Peyer's patch (tissue), 4 donors: ENCODE data around the gene GTF3C1. TPM values are rescaled to one million over a fixed set of nuclear protein-coding genes. Genes with fewer than 3 reads are reported as not detected.
A peak's percentile ranks its signal among the peaks of the same experiment; 100 is the strongest.

Source experiments
- DNase-seq, 3 donors: peaks; one replicate each; pipeline ENCODE4 v3.0.0-alpha.2; 2017 to 2019
- H3K27ac ChIP-seq, 4 donors: fragments of 200-600 bp; sonication (generic); one replicate each; pipeline ENCODE4 v1.5.1; 2016 to 2019
- H3K27me3 ChIP-seq, 2 donors: fragments of 200-600 bp; sonication (generic); one replicate each; pipeline ENCODE4 v1.5.1; 2019
- H3K36me3 ChIP-seq, 3 donors: fragments of 200-600 bp; sonication (generic); one replicate each; pipeline ENCODE4 v1.5.1; 2016 to 2019
- H3K4me1 ChIP-seq, 4 donors: fragments of 200-600 bp; sonication (generic); one replicate each; pipeline ENCODE4 v1.5.1; 2016 to 2019
- H3K4me3 ChIP-seq, 4 donors: fragments of 200-600 bp; sonication (generic); 1 replicate in 3 of 4; 2 replicates in 1 of 4; pipeline ENCODE4 v1.5.1; 2016 to 2019; ENCODE audit warnings: mild to moderate bottlenecking in 1 of 4
- H3K9me3 ChIP-seq, 4 donors: fragments of 200-600 bp; sonication (generic); one replicate each; pipeline ENCODE4 v1.5.1; 2016 to 2019; ENCODE audit warnings: mild to moderate bottlenecking in 1 of 4
- POLR2A ChIP-seq, 2 donors: fragments of 450-650 bp; IDR thresholded peaks; one replicate each; pipeline ENCODE4 v1.5.1; 2017; ENCODE audit warnings: antibody characterized with exemption in 2 of 2, mild to moderate bottlenecking in 2 of 2, moderate library complexity in 2 of 2
- total RNA-seq, 4 donors: library from RNA; depleted of rRNA; stranded (reverse); fragments of >200 nt; gene quantifications; one replicate each; pipeline ENCODE4 v1.1.0, GENCODE V29; 2016
- TF ChIP-seq, protein P1 (sequence below), 6 experiments: fragments of 450-650 bp in 4 of 6; fragments of 200-600 bp in 2 of 6; sonication (generic) in 1 of 6; IDR thresholded peaks; one replicate each; pipeline ENCODE4 v1.5.1; 2017 to 2019; ENCODE audit warnings: antibody characterized with exemption in 6 of 6, mild to moderate bottlenecking in 3 of 6, moderate library complexity in 1 of 6

GTF3C1 gene
- total RNA-seq, 4 donors from 2014 or later = 49.6 to 80.1 (median 73.0) TPM

DNA sequence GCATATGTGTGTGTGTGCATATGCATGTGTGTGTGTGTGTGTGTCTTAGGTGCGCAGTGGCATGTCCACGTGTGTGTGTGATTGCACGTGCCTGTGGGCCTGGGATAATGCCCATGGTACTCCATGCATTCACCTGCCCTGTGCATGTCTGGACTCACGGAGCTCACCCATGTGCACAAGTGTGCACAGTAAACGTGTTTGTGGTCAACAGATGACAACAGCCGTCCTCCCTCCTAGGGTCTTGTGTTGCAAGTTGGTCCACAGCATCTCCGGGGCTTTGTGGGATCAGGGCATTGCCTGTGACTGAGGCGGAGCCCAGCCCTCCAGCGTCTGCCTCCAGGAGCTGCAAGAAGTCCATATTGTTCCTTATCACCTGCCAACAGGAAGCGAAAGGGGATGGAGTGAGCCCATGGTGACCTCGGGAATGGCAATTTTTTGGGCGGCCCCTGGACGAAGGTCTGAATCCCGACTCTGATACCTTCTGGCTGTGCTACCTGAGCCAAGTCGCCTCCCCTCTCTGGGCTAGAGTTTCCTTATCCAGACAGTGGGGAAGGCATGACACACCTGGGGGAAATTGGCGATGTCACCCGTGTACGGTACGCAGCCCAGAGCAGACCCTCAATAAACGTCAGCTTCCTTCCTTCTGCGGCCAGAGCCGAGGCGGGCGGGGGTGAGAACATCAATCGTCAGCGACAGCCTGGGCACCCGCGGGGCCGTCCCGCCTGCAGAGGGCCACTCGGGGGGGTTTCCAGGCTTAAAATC lies 100.1 kb downstream of the GTF3C1 start:
- H3K27me3 ChIP-seq = no peaks in the 10 kb centered on the region
- no peaks in the 10 kb centered on the region for H3K36me3 ChIP-seq
- peak in 2 of 3 donors; percentile 82 to 88 for DNase-seq
- peaks cover 0 to 5% (median under 1%) of the 10 kb centered on the region in 4 donors for H3K9me3 ChIP-seq
- TF ChIP-seq, protein P1, sequence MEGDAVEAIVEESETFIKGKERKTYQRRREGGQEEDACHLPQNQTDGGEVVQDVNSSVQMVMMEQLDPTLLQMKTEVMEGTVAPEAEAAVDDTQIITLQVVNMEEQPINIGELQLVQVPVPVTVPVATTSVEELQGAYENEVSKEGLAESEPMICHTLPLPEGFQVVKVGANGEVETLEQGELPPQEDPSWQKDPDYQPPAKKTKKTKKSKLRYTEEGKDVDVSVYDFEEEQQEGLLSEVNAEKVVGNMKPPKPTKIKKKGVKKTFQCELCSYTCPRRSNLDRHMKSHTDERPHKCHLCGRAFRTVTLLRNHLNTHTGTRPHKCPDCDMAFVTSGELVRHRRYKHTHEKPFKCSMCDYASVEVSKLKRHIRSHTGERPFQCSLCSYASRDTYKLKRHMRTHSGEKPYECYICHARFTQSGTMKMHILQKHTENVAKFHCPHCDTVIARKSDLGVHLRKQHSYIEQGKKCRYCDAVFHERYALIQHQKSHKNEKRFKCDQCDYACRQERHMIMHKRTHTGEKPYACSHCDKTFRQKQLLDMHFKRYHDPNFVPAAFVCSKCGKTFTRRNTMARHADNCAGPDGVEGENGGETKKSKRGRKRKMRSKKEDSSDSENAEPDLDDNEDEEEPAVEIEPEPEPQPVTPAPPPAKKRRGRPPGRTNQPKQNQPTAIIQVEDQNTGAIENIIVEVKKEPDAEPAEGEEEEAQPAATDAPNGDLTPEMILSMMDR (IDR thresholded peaks at IDR 0.05) = no peak
- no peak for TF ChIP-seq POLR2A (IDR thresholded peaks at IDR 0.05)
- H3K4me1 ChIP-seq = peaks cover 0 to 16% (median 6%) of the 10 kb centered on the region in 4 donors
- no peak overlapping the region for H3K4me3 ChIP-seq
- peak overlapping the region in 1 of 4 donors; percentile 33 for H3K27ac ChIP-seq

DNA sequence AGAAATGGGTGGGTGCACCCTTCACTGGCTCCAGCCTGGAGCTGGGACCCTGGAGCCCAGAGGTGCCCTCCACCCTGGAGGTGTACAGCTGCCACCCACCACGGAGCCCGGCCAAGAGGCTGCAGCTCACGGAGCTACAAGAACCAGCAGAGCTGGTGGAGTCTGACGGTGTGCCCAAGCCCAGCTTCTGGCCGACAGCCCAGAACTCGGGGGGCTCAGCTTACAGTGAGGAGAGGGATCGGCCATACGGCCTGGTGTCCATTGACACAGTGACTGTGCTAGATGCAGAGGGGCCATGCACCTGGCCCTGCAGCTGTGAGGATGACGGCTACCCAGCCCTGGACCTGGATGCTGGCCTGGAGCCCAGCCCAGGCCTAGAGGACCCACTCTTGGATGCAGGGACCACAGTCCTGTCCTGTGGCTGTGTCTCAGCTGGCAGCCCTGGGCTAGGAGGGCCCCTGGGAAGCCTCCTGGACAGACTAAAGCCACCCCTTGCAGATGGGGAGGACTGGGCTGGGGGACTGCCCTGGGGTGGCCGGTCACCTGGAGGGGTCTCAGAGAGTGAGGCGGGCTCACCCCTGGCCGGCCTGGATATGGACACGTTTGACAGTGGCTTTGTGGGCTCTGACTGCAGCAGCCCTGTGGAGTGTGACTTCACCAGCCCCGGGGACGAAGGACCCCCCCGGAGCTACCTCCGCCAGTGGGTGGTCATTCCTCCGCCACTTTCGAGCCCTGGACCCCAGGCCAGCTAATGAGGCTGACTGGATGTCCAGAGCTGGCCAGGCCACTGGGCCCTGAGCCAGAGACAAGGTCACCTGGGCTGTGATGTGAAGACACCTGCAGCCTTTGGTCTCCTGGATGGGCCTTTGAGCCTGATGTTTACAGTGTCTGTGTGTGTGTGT lies 100.9 kb downstream of the GTF3C1 start:
- Histone ChIP-seq H3K36me3 (no peaks in the 10 kb centered on the region), H3K27ac (peak overlapping the region in 1 of 4 donors; percentile 33), H3K4me3 (no peak overlapping the region), H3K9me3 (peaks cover 0 to 12% (median 3%) of the 10 kb centered on the region in 4 donors), H3K4me1 (peaks cover 0 to 16% (median 6%) of the 10 kb centered on the region in 4 donors), H3K27me3 (no peaks in the 10 kb centered on the region)
- no peak for TF ChIP-seq POLR2A (IDR thresholded peaks at IDR 0.05)
- TF ChIP-seq, protein P1 (IDR thresholded peaks at IDR 0.05) = no peak
- DNase-seq = no peak

DNA sequence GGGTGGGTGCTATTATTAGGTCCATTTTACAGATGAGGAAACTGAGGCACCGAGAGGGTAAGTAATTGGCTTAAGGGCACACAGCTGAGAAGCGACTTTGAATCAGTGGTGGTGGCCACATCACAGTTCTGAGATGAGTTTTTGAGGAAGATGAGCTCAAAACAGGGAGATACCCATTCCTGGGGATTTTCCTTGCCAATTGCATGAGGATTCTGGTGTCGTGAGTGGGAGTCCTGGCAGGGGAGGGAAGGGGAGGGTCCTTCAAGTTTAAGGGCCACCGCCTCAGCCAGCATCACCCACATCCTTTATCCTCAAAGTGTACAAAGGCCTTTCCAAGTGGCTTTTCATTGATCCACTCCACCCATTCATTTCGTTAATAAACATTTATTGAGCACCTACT lies 102.4 kb downstream of the GTF3C1 start:
- Histone ChIP-seq H3K27me3 (no peaks in the 10 kb centered on the region), H3K4me1 (peaks cover 0 to 16% (median 6%) of the 10 kb centered on the region in 4 donors), H3K9me3 (peaks cover 0 to 12% (median 3%) of the 10 kb centered on the region in 4 donors), H3K4me3 (no peak overlapping the region), H3K36me3 (no peaks in the 10 kb centered on the region), H3K27ac (peak overlapping the region in 1 of 4 donors; percentile 40)
- no peak for TF ChIP-seq POLR2A (IDR thresholded peaks at IDR 0.05)
- TF ChIP-seq, protein P1 (IDR thresholded peaks at IDR 0.05) = no peak
- no peak for DNase-seq

DNA sequence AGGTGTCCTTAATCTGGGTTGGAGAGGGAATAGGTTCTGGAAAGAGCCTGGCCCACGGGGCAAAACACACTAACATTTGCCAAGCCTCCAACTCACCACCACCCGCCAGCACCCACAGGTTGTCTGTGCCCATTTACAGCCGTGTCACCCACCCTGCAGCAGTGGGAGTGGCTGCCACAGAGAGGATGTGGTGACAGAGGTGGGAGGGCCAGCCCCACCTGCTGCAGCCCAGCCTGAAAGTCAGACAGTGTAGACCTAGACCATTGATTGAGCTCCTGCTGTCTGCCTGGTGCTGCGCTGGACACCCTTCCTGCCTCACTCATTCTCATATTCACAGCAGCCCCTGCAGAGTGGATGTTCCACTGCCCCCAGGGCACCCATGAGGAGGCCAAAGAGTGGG lies 103.0 kb downstream of the GTF3C1 start:
- H3K4me3 ChIP-seq = no peak overlapping the region
- no peaks in the 10 kb centered on the region for H3K27me3 ChIP-seq
- peak; percentile 50 to 80 (median 75) for DNase-seq
- H3K4me1 ChIP-seq = peaks cover 0 to 16% (median 6%) of the 10 kb centered on the region in 4 donors
- TF ChIP-seq, protein P1 (IDR thresholded peaks at IDR 0.05) = no peak
- no peak for TF ChIP-seq POLR2A (IDR thresholded peaks at IDR 0.05)
- H3K36me3 ChIP-seq = no peaks in the 10 kb centered on the region
- peaks cover 0 to 12% (median 3%) of the 10 kb centered on the region in 4 donors for H3K9me3 ChIP-seq
- peak overlapping the region in 1 of 4 donors; percentile 40 for H3K27ac ChIP-seq

DNA sequence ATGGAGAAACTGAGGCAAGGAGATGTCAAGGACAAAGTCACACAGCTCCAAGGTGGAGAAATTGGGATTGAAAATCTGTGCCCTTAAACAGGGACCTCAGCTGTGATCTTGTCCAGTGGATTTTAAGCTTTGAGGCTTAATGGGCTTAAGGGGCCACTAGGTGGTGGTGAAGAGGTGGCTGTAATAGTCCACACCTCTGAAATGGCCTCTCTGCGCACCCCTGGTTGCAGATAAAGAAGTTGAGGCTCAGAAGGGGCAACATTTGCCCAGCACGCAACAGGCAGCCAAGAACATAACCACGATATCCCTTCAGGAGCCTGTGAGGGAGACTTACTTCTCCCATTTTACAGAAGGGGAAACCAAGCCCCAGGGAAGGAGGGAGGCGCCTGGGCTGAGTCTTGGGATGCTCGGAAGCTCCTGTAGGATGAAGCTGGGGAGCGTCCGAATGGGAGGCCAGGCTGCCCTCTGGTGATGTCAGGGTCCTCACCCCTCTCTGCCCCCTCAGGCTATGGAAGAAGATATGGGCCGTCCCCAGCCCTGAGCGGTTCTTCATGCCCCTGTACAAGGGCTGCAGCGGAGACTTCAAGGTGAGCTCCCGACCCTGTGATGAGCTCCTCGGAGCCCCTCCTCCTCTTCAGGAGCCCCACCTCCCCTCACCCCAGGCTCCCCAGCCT lies 104.1 kb downstream of the GTF3C1 start:
- no peaks in the 10 kb centered on the region for H3K27me3 ChIP-seq
- no peak for TF ChIP-seq POLR2A (IDR thresholded peaks at IDR 0.05)
- TF ChIP-seq, protein P1 (IDR thresholded peaks at IDR 0.05) = no peak

More for the DNA sequence above, 104.1 kb downstream of the GTF3C1 start:
- no peaks in the 10 kb centered on the region for H3K36me3 ChIP-seq
- H3K27ac ChIP-seq = no peak overlapping the region
- H3K9me3 ChIP-seq = peaks cover 0 to 12% (median 3%) of the 10 kb centered on the region in 4 donors
- H3K4me3 ChIP-seq = no peak overlapping the region
- DNase-seq = peak in 1 of 3 donors; percentile 29
- peaks cover 0 to 8% (median 4%) of the 10 kb centered on the region in 4 donors for H3K4me1 ChIP-seq
